HepG2 (cell line): ENCODE results near the gene CCNF. TPM values are rescaled to one million over a fixed set of nuclear protein-coding genes. Genes with fewer than 3 reads are reported as not detected.

Experiments used
- ARID4A ChIP-seq: sonication (generic); formaldehyde crosslinking; IDR thresholded peaks from 2 replicates; pipeline ENCODE4 v1.5.0; 2020; ENCODE audit warnings: mild to moderate bottlenecking, missing genetic modification reagents, borderline replicate concordance
- FOXC1 ChIP-seq: sonication (generic); formaldehyde crosslinking; IDR thresholded peaks from 2 replicates; pipeline ENCODE4 v1.8.0; 2022; ENCODE audit warnings: mild to moderate bottlenecking, missing genetic modification reagents, borderline replicate concordance
- FOXO4 ChIP-seq: sonication (generic); formaldehyde crosslinking; conservative IDR thresholded peaks from 2 replicates; pipeline ENCODE4 v1.8.1; 2023; ENCODE audit warnings: missing genetic modification reagents
- KDM2A ChIP-seq: sonication (generic); formaldehyde crosslinking; IDR thresholded peaks from 2 replicates; pipeline ENCODE4 v1.4.0; 2020; ENCODE audit warnings: low read depth, missing genetic modification reagents, borderline replicate concordance
- MAX ChIP-seq: IDR thresholded peaks from 2 replicates; pipeline ENCODE4 v1.6.1; 2012; ENCODE audit warnings: inconsistent platforms
- ZFX ChIP-seq: sonication (generic); formaldehyde crosslinking; IDR thresholded peaks from 2 replicates; pipeline ENCODE4 v1.4.0; 2020; ENCODE audit warnings: mild to moderate bottlenecking, low read depth, missing genetic modification reagents, moderate library complexity
- ZNF598 ChIP-seq: sonication (generic); formaldehyde crosslinking; IDR thresholded peaks from 2 replicates; pipeline ENCODE4 v1.5.1; 2020; ENCODE audit warnings: mild to moderate bottlenecking, missing genetic modification reagents, borderline replicate concordance
- ZNF687 ChIP-seq: sonication (generic); formaldehyde crosslinking; IDR thresholded peaks from 2 replicates; pipeline ENCODE4 v1.5.1; 2020; ENCODE audit warnings: mild to moderate bottlenecking, missing genetic modification reagents, moderate library complexity
- ZNF737 ChIP-seq: sonication (generic); formaldehyde crosslinking; IDR thresholded peaks from 2 replicates; pipeline ENCODE4 v1.5.0; 2020; ENCODE audit warnings: missing genetic modification reagents, mild to moderate bottlenecking, borderline replicate concordance
- ZNF784 ChIP-seq: sonication (generic); formaldehyde crosslinking; IDR thresholded peaks from 2 replicates; pipeline ENCODE4 v1.5.1; 2020; ENCODE audit warnings: missing genetic modification reagents, mild to moderate bottlenecking, borderline replicate concordance
- polyA plus RNA-seq, 8 experiments: library from polyadenylated mRNA; depleted of rRNA in 3 of 8; stranded (reverse) in 7 of 8; unstranded in 1 of 8; fragments of >200 nt; fragmentation: Illumina TruSeq in 4 of 8; extraction: Trizol in 4 of 8; gene quantifications; 2 replicates each; pipeline versions ENCODE4 v1.2.1 to v1.2.3, GENCODE V29; 2011 to 2016; ENCODE audit warnings: low read depth in 4 of 8, missing spikeins in 1 of 8, mixed read lengths in 1 of 8; ENCODE audit not compliant: insufficient read depth in 1 of 8
- total RNA-seq, 5 experiments: library from RNA; depleted of rRNA; stranded (reverse); fragments of >200 nt; fragmentation: Illumina TruSeq; extraction: Trizol; gene quantifications; 2 replicates each; pipeline ENCODE4 v1.2.3, GENCODE V29; 2016; ENCODE audit warnings: low read depth in 1 of 5

The CCNF gene
- total and polyA plus RNA-seq, 2 of the 13 experiments (the other 11 are each of a cell fraction or from before 2014, with no cell fraction given): 6.4 to 22.8 TPM

GRCh38 chr16:2468233-2468724, 39.0 kb downstream of the CCNF start (continued):
- TF ChIP-seq FOXO4 (CRISPR knock-in tag) (0 out of 2 replicates have a peak, but pooled peaks have one; percentile 67), ZNF687 (CRISPR knock-in tag) (peak; percentile 75), FOXC1 (CRISPR knock-in tag) (0 out of 2 replicates have a peak, but pooled peaks have one; percentile 39), KDM2A (peak; percentile 63), ZFX (peak; percentile 42), ZNF737 (CRISPR knock-in tag) (no peak), MAX (0 out of 2 replicates have a peak, but pooled peaks have one; percentile 28), ARID4A (CRISPR knock-in tag) (peak; percentile 40; the same call in 1 of the 2 replicates), ZNF784 (CRISPR knock-in tag) (peak; percentile 74; the same call in 1 of the 2 replicates), ZNF598 (CRISPR knock-in tag) (peak; percentile 47; the same call in 1 of the 2 replicates)
